Right lobe of liver (tissue), 6 donors: Measurements from ENCODE around the gene SPAG17. TPM values are rescaled to one million over a fixed set of nuclear protein-coding genes. Genes with fewer than 3 reads are reported as not detected.
A peak's percentile ranks its signal among the peaks of the same experiment; 100 is the strongest.

Experiments
- ATAC-seq, 4 donors: fragments of 200-7000 bp; cut with Tn5 transposase; one replicate each; pipeline ENCODE4 v1.9.1; 2020; ENCODE audit warnings: mild to moderate bottlenecking in 4 of 4, moderate library complexity in 4 of 4
- DNase-seq, 3 donors: peaks; one replicate each; pipeline ENCODE4 v3.0.0-alpha.2; 2020
- H3K27ac ChIP-seq, 3 donors: fragments of 200-600 bp; one replicate each; pipeline ENCODE4 v1.8.0; 2022
- H3K27me3 ChIP-seq, 2 donors: fragments of 200-600 bp; one replicate each; pipeline ENCODE4 v1.8.0; 2022
- H3K36me3 ChIP-seq, 4 donors: fragments of 200-600 bp; sonication (generic) in 1 of 4; one replicate each; pipeline versions ENCODE4 v1.5.1 to v1.8.0; 2017 to 2022; ENCODE audit warnings: control low read depth in 1 of 4
- H3K4me1 ChIP-seq, 4 donors: fragments of 200-600 bp; sonication (generic) in 1 of 4; one replicate each; pipeline versions ENCODE4 v1.5.1 to v1.8.0; 2017 to 2022; ENCODE audit warnings: control low read depth in 1 of 4
- H3K4me3 ChIP-seq, 3 donors: fragments of 200-600 bp; one replicate each; pipeline ENCODE4 v1.8.0; 2022
- H3K9me3 ChIP-seq, 4 donors: fragments of 200-600 bp; sonication (generic) in 1 of 4; one replicate each; pipeline versions ENCODE4 v1.5.1 to v1.8.0; 2017 to 2022; ENCODE audit warnings: control low read depth in 1 of 4
- CTCF ChIP-seq, 4 donors: fragments of 200-600 bp in 3 of 4; fragments of 450-650 bp in 1 of 4; IDR thresholded peaks; one replicate each; pipeline versions ENCODE4 v1.5.1 to v1.8.0; 2016 to 2022; ENCODE audit warnings: antibody characterized with exemption in 4 of 4, mild to moderate bottlenecking in 2 of 4
- POLR2A ChIP-seq: fragments of 450-650 bp; IDR thresholded peaks from one replicate; pipeline ENCODE4 v1.6.1; 2017; ENCODE audit warnings: antibody characterized with exemption, mild to moderate bottlenecking
- WGBS: methylation state at CpG from one replicate; pipeline ENCODE4 v1.1.6; 2018; ENCODE audit warnings: low coverage, low lambda C conversion rate; ENCODE audit not compliant: insufficient coverage; ENCODE audit errors: missing lambda C conversion rate; 5-methylcytosine and 5-hydroxymethylcytosine counted together
- intact Hi-C, 2 donors: fragments of 100-400 bp; cut with DNase I; formaldehyde crosslinking; loops; one replicate each; pipeline versions ENCODE4 v1.11.2 to v1.14.1; 2022
- total RNA-seq, 6 experiments: library from RNA; depleted of rRNA in 2 of 6; stranded (reverse); fragments of >200 nt in 2 of 6; fragmentation: NEBNext Ultra II Directional in 3 of 6; extraction: Animal tissue kit (Norgen Biotek cat#: 25700) in 3 of 6; gene quantifications; one replicate each; pipeline versions ENCODE4 v1.1.0 to v1.2.4, GENCODE V29; 2016 to 2023
- donor health status: DM: no; HTN: yes; CAD: no.
- donor health status: DM: no; HTN: no; CAD: no.
- donor health status: DM: no; HTN: no; CAD: no.
- donor health status: DM: no; HTN: yes; CAD: no.
- donor health status: DM: no; HTN: yes; CAD: no.

The SPAG17 gene
- total RNA-seq, 6 experiments from 2014 or later, result 0.18 TPM; not detected in 5

GRCh38 chr1:118047650-118048224 lies 137.3 kb downstream of the SPAG17 start:
- Histone ChIP-seq H3K27me3 (no peaks in the 10 kb centered on the region), H3K9me3 (no peaks in the 10 kb centered on the region), H3K4me1 (no peaks in the 10 kb centered on the region), H3K4me3 (no peak overlapping the region), H3K27ac (no peak overlapping the region), H3K36me3 (no peaks in the 10 kb centered on the region)
- intact Hi-C loops, result no loop called here
- DNase-seq (no peak), ATAC-seq (peak in 1 of 4 donors; percentile 21)
- WGBS, result no CpG with 5 or more reads among the region's 3 CpGs
- TF ChIP-seq CTCF (IDR thresholded peaks at IDR 0.05) (no peak), POLR2A (no peak)

- no peak for ATAC-seq
Measured at GRCh38 chr1:118047006-118047649, 137.9 kb downstream of the SPAG17 start.

GRCh38 chr1:118043624-118044023 lies 141.4 kb downstream of the SPAG17 start:
- H3K9me3 ChIP-seq, result no peaks in the 10 kb centered on the region
- no peak overlapping the region for H3K27ac ChIP-seq
- no peaks in the 10 kb centered on the region for H3K36me3 ChIP-seq
- H3K4me1 ChIP-seq, result no peaks in the 10 kb centered on the region
- intact Hi-C loops, result no loop called here
- DNase-seq (no peak), ATAC-seq (no peak)
- H3K27me3 ChIP-seq, result no peaks in the 10 kb centered on the region
- no peak for TF ChIP-seq CTCF (IDR thresholded peaks at IDR 0.05)
- no peak for TF ChIP-seq POLR2A
- H3K4me3 ChIP-seq, result no peak overlapping the region
- 50% methylated on average over 1 of the region's 1 CpG for WGBS

More at GRCh38 chr1:118047006-118047649, 137.9 kb downstream of the SPAG17 start:
- no peak overlapping the region for H3K4me3 ChIP-seq
- H3K36me3 ChIP-seq, result no peaks in the 10 kb centered on the region
- H3K9me3 ChIP-seq, result no peaks in the 10 kb centered on the region
- no peak overlapping the region for H3K27ac ChIP-seq
- H3K27me3 ChIP-seq, result no peaks in the 10 kb centered on the region
- no peak for TF ChIP-seq CTCF (IDR thresholded peaks at IDR 0.05)
- TF ChIP-seq POLR2A, result no peak
- H3K4me1 ChIP-seq, result no peaks in the 10 kb centered on the region
- WGBS, result no CpG with 5 or more reads among the region's 3 CpGs
- intact Hi-C loops, result no loop called here
- no peak for DNase-seq

- no peaks in the 10 kb centered on the region for H3K9me3 ChIP-seq
- DNase-seq, result no peak
- H3K4me1 ChIP-seq, result no peaks in the 10 kb centered on the region
- H3K36me3 ChIP-seq, result no peaks in the 10 kb centered on the region
- no peak overlapping the region for H3K27ac ChIP-seq
- intact Hi-C loops, result no loop called here
- TF ChIP-seq CTCF (IDR thresholded peaks at IDR 0.05), result no peak
- no peak for TF ChIP-seq POLR2A
- H3K4me3 ChIP-seq, result no peak overlapping the region
- no peaks in the 10 kb centered on the region for H3K27me3 ChIP-seq
- 24% methylated on average over 2 of the region's 2 CpGs for WGBS
- no peak for ATAC-seq
Measured at GRCh38 chr1:118042501-118042900, 142.5 kb downstream of the SPAG17 start.
